ENCODE data around the gene UBE2H.

DNA sequence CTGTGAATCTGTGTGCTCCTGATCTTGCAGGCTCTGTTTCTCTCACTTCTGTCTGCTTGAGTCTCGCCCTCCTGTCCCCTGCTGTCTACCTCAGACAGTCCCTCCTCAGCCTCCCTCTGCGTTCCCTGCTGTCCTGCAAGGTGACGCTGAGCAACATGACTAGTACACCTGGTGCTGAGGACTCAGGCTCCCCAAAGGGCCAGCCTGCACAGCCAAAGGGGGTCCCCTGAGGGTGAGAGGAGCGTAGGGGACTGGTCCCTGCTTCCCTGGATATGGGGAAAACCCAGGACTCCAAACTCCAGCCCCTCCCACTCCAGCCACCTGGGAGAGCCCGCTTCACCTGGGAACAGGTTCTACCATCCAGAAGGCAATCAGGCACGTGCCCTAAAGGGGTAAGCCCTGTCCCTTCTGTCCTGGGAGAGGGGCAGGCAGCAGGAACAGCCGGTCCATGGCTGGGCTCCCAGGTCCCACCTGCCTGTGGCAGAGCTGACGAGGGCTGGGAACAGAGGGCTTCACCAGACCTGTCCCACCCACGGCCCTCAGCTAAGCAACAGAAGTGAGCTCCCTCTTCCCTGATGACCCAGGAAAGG lies 156.5 kb downstream of the UBE2H start:
- TF ChIP-seq, protein P1, sequence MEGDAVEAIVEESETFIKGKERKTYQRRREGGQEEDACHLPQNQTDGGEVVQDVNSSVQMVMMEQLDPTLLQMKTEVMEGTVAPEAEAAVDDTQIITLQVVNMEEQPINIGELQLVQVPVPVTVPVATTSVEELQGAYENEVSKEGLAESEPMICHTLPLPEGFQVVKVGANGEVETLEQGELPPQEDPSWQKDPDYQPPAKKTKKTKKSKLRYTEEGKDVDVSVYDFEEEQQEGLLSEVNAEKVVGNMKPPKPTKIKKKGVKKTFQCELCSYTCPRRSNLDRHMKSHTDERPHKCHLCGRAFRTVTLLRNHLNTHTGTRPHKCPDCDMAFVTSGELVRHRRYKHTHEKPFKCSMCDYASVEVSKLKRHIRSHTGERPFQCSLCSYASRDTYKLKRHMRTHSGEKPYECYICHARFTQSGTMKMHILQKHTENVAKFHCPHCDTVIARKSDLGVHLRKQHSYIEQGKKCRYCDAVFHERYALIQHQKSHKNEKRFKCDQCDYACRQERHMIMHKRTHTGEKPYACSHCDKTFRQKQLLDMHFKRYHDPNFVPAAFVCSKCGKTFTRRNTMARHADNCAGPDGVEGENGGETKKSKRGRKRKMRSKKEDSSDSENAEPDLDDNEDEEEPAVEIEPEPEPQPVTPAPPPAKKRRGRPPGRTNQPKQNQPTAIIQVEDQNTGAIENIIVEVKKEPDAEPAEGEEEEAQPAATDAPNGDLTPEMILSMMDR (IDR thresholded peaks at IDR 0.05; ENCODE audit: low read depth, low read length, missing input control): no peak
- TF ChIP-seq, protein P2, sequence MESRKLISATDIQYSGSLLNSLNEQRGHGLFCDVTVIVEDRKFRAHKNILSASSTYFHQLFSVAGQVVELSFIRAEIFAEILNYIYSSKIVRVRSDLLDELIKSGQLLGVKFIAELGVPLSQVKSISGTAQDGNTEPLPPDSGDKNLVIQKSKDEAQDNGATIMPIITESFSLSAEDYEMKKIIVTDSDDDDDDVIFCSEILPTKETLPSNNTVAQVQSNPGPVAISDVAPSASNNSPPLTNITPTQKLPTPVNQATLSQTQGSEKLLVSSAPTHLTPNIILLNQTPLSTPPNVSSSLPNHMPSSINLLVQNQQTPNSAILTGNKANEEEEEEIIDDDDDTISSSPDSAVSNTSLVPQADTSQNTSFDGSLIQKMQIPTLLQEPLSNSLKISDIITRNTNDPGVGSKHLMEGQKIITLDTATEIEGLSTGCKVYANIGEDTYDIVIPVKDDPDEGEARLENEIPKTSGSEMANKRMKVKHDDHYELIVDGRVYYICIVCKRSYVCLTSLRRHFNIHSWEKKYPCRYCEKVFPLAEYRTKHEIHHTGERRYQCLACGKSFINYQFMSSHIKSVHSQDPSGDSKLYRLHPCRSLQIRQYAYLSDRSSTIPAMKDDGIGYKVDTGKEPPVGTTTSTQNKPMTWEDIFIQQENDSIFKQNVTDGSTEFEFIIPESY (IDR thresholded peaks at IDR 0.05): no peak
- TF ChIP-seq TAF1 (conservative IDR thresholded peaks at IDR 0.05) (no peak), RXRA (IDR thresholded peaks at IDR 0.05) (no peak), SP1 (IDR thresholded peaks at IDR 0.05) (no peak), JUND (IDR thresholded peaks at IDR 0.05) (no peak), RAD21 (IDR thresholded peaks at IDR 0.05) (no peak)
- TF ChIP-seq, protein P3, sequence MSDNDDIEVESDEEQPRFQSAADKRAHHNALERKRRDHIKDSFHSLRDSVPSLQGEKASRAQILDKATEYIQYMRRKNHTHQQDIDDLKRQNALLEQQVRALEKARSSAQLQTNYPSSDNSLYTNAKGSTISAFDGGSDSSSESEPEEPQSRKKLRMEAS (IDR thresholded peaks at IDR 0.05): no peak
